CD4-positive, alpha-beta T cell (primary cell): Measurements from ENCODE around the gene ALPL. TPM values are rescaled to one million over a fixed set of nuclear protein-coding genes. Genes with fewer than 3 reads are reported as not detected.

Experiments
- ATAC-seq: fragments of 200-7000 bp; cut with Tn5 transposase; one replicate; pipeline ENCODE4 v1.10.0; 2022; ENCODE audit warnings: mild to moderate bottlenecking; ENCODE audit not compliant: poor library complexity
- CTCF ChIA-PET: fragments of 350-600 bp; sonication (Branson Sonifier 250); formaldehyde crosslinking; loops from one replicate; lab custom pipeline; 2021; ENCODE audit warnings: antibody characterized with exemption, inconsistent platforms; lab: Charles Lee
- POLR2A ChIA-PET: fragments of 350-600 bp; sonication (Branson Sonifier 250); formaldehyde crosslinking; loops from one replicate; lab custom pipeline; 2021; ENCODE audit warnings: antibody characterized with exemption, inconsistent platforms; lab: Charles Lee
- DNase-seq, 14 experiments: peaks; one replicate each; pipeline ENCODE4 v3.0.0-alpha.2; 2013 to 2020; ENCODE audit warnings: mixed read lengths in 2 of 14
- H3K27ac ChIP-seq, 2 donors: one replicate each; pipeline versions ENCODE4 v1.5.1 to v1.7.0; 2013; ENCODE audit warnings: low read length in 2 of 2, low read depth in 1 of 2, mild to moderate bottlenecking in 1 of 2
- H3K27me3 ChIP-seq, 2 experiments: 1 replicate in 1 of 2; 2 replicates in 1 of 2; pipeline versions ENCODE4 v1.6.1 to v1.7.0; 2013; ENCODE audit warnings: low read length in 2 of 2, control low read depth in 1 of 2, mild to moderate bottlenecking in 1 of 2, moderate library complexity in 1 of 2; ENCODE audit not compliant: insufficient read depth in 2 of 2, control insufficient read depth in 1 of 2
- H3K36me3 ChIP-seq: one replicate; pipeline ENCODE4 v1.6.1; 2013; ENCODE audit warnings: low read length, control low read depth; ENCODE audit not compliant: insufficient read depth
- H3K4me1 ChIP-seq: one replicate; pipeline ENCODE4 v1.6.1; 2013; ENCODE audit warnings: low read length, control low read depth; ENCODE audit not compliant: insufficient read depth
- H3K4me3 ChIP-seq: one replicate; pipeline ENCODE4 v1.5.1; 2013; ENCODE audit warnings: mild to moderate bottlenecking, low read length, moderate library complexity
- H3K9me3 ChIP-seq, 2 experiments: 1 replicate in 1 of 2; 2 replicates in 1 of 2; pipeline versions ENCODE4 v1.6.1 to v1.7.0; 2013; ENCODE audit warnings: low read length in 2 of 2, mild to moderate bottlenecking in 2 of 2, control low read depth in 1 of 2, moderate library complexity in 1 of 2; ENCODE audit not compliant: control insufficient read depth in 1 of 2, insufficient read depth in 1 of 2
- H3K27ac Mint-ChIP-seq: one replicate; pipeline ENCODE4 v1.8.0; 2020; ENCODE audit warnings: mixed read lengths
- H3K27me3 Mint-ChIP-seq: one replicate; pipeline ENCODE4 v1.8.0; 2021; ENCODE audit warnings: mixed read lengths
- H3K36me3 Mint-ChIP-seq: one replicate; pipeline ENCODE4 v1.8.0; 2021; ENCODE audit warnings: low read depth, mixed read lengths
- H3K4me1 Mint-ChIP-seq: one replicate; pipeline ENCODE4 v1.8.0; 2021; ENCODE audit warnings: low read depth, mixed read lengths
- H3K4me3 Mint-ChIP-seq: one replicate; pipeline ENCODE4 v1.8.0; 2020; ENCODE audit warnings: mild to moderate bottlenecking, mixed read lengths
- H3K9me3 Mint-ChIP-seq: one replicate; pipeline ENCODE4 v1.8.0; 2020; ENCODE audit warnings: mixed read lengths
- intact Hi-C, 2 experiments: fragments of 100-400 bp; cut with DNase I in 1 of 2; cut with micrococcal nuclease in 1 of 2; formaldehyde crosslinking; loops; one replicate each; pipeline versions ENCODE4 v1.15.1 to v1.9.0; 2023 to 2025; cut with DNase I, micrococcal nuclease
- total RNA-seq, 174 experiments: library from RNA in 2 of 174; stranded (reverse) in 2 of 174; gene quantifications; one replicate each; pipeline ENCODE4 v1.2.3 and lab custom pipeline; 2021 to 2026
- TF ChIP-seq, protein P1 (sequence below): fragments of 200-600 bp; IDR thresholded peaks from one replicate; pipeline ENCODE4 v1.8.0; 2022; ENCODE audit warnings: antibody characterized with exemption, mild to moderate bottlenecking

Gene ALPL
- total RNA-seq, 2 experiments from 2014 or later: not detected

DNA sequence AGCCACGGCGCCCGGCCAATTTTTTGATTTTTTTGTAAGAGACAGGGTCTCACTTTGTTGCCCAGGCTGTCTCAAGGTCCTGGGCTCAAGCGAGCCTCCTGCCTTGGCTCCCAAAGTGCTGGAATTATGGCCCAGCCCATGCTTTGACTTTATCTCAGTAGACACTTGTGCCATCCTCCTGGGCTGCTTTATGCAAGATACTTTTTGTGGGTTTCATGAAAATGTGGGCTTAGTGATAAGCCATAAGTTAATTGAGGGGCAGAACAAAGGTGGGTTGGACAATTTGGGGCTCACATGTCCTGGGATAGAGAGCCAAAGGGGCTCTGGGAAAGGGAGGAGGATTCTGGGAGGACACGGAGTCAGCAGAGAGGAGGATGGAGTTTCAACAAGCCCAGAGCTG lies 22.0 kb downstream of the ALPL start:
- TF ChIP-seq, protein P1, sequence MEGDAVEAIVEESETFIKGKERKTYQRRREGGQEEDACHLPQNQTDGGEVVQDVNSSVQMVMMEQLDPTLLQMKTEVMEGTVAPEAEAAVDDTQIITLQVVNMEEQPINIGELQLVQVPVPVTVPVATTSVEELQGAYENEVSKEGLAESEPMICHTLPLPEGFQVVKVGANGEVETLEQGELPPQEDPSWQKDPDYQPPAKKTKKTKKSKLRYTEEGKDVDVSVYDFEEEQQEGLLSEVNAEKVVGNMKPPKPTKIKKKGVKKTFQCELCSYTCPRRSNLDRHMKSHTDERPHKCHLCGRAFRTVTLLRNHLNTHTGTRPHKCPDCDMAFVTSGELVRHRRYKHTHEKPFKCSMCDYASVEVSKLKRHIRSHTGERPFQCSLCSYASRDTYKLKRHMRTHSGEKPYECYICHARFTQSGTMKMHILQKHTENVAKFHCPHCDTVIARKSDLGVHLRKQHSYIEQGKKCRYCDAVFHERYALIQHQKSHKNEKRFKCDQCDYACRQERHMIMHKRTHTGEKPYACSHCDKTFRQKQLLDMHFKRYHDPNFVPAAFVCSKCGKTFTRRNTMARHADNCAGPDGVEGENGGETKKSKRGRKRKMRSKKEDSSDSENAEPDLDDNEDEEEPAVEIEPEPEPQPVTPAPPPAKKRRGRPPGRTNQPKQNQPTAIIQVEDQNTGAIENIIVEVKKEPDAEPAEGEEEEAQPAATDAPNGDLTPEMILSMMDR: no peak
- H3K36me3 Mint-ChIP-seq: no peaks in the 10 kb centered on the region
- Histone ChIP-seq H3K36me3 (no peaks in the 10 kb centered on the region), H3K4me3 (no peak overlapping the region), H3K9me3 (no peaks in the 10 kb centered on the region), H3K4me1 (no peaks in the 10 kb centered on the region), H3K27ac (no peak overlapping the region), H3K27me3 (peaks cover 0 to 3% of the 10 kb centered on the region in 2 experiments)
- CTCF ChIA-PET: no interaction called here
- H3K4me3 Mint-ChIP-seq: no peak overlapping the region
- H3K27ac Mint-ChIP-seq: no peak overlapping the region
- H3K4me1 Mint-ChIP-seq: no peaks in the 10 kb centered on the region
- H3K27me3 Mint-ChIP-seq: peaks cover 28% of the 10 kb centered on the region
- intact Hi-C loops: no loop called here
- no peaks in the 10 kb centered on the region for H3K9me3 Mint-ChIP-seq
- POLR2A ChIA-PET: no interaction called here
- no peak for DNase-seq
- ATAC-seq: no peak

DNA sequence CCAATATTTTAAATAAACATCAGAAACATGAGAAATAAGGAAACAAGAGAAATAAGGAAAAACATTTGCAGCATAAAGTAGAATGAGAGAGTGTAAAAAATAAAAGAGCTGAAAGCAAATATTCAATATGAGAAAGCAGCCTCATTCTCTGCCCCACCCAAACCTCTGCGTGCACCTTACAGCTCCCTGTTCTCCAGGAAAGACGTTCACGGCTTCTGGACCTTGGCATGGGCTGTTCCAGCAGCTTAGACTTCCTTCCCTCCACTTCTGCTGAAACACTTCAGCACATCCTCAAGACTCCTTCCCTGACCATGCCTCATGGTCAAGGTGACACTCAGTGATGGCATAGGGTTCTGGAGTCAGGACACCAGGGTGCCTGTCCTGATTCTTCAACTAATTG lies 23.3 kb downstream of the ALPL start:
- Histone ChIP-seq H3K27me3 (peaks cover 0 to 3% of the 10 kb centered on the region in 2 experiments), H3K27ac (no peak overlapping the region), H3K4me1 (no peaks in the 10 kb centered on the region), H3K4me3 (no peak overlapping the region), H3K9me3 (no peaks in the 10 kb centered on the region), H3K36me3 (no peaks in the 10 kb centered on the region)
- ChIA-PET CTCF (no interaction called here), POLR2A (interaction anchor here (0.6 kb wide), 1 partner anchor 899 kb away, joined by 3 read pairs; no protein-coding TSS in a partner anchor)
- Mint-ChIP-seq H3K36me3 (no peaks in the 10 kb centered on the region), H3K4me1 (no peaks in the 10 kb centered on the region), H3K9me3 (no peaks in the 10 kb centered on the region), H3K4me3 (no peak overlapping the region), H3K27me3 (peaks cover 30% of the 10 kb centered on the region), H3K27ac (no peak overlapping the region)
- DNase-seq (no peak), ATAC-seq (no peak)
- TF ChIP-seq, protein P1: no peak
- intact Hi-C loops: no loop called here

DNA sequence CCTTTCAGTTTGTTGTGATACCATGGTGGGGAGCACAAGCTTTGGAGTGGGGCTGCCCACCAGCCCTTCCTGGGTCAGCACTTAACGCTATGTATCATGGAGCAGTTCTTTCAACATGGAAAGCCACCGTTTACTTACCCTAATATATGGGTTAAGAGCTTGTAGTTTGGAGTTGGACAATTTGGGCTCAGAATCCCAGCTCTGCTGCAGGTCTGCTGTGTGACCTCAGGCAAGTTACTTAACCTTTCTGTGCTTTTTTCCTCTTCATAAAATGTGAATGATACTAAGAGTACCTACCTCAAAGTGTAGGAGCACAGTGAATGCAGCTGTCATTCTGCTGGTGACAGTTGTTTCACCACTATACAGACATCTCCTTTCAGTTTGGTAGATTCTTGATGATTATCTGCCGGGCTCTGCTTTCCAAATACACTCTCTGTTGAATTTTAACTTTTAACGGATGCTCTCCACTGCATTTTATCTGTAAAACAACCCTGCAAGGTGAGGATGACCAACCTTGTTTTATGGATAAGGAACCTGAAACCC lies 23.8 kb downstream of the ALPL start:
- CTCF ChIA-PET: no interaction called here

More for the DNA sequence above, 23.8 kb downstream of the ALPL start:
- intact Hi-C loops: no loop called here
- Histone ChIP-seq H3K4me3 (no peak overlapping the region), H3K4me1 (no peaks in the 10 kb centered on the region), H3K27me3 (peaks cover 0 to 7% of the 10 kb centered on the region in 2 experiments), H3K9me3 (no peaks in the 10 kb centered on the region), H3K27ac (no peak overlapping the region), H3K36me3 (no peaks in the 10 kb centered on the region)
- H3K27ac Mint-ChIP-seq: no peak overlapping the region
- H3K4me1 Mint-ChIP-seq: no peaks in the 10 kb centered on the region
- POLR2A ChIA-PET: no interaction called here
- TF ChIP-seq, protein P1: no peak
- ATAC-seq (no peak), DNase-seq (no peak)
- peaks cover 35% of the 10 kb centered on the region for H3K27me3 Mint-ChIP-seq
- no peaks in the 10 kb centered on the region for H3K36me3 Mint-ChIP-seq
- no peaks in the 10 kb centered on the region for H3K9me3 Mint-ChIP-seq
- H3K4me3 Mint-ChIP-seq: no peak overlapping the region
